GM21367 (cell line): ENCODE data around the gene SH3BGR.

Experiments used
- ATAC-seq: cut with Tn5 transposase; IDR thresholded peaks from one replicate; pipeline ENCODE4 v1.9.1; 2021; ENCODE audit not compliant: unreplicated experiment

SH3BGR gene

DNA sequence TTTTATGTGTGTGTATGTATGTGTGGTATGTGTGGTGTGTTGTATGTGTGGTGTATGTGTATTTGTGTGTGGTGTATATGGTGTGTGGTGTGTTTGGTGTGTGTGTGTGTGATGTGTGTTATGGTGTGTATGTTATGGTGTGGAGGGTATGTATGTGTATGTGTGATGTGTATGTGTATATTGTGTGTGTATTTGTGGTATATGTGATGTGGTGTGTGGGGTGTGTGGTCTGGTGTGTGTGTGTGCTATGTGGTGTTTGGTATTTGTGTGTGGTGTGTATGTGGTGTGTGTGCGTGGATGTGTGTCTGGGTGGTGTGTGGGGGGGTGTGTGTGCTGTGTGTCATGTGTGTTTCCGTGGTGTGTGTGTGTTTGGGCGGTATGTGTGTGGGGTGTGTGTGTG lies 59.3 kb downstream of the SH3BGR start:
- ATAC-seq: no peak

- no peak for ATAC-seq
Observed at GRCh38 chr21:39513735-39514134, 62.0 kb downstream of the SH3BGR start.

DNA sequence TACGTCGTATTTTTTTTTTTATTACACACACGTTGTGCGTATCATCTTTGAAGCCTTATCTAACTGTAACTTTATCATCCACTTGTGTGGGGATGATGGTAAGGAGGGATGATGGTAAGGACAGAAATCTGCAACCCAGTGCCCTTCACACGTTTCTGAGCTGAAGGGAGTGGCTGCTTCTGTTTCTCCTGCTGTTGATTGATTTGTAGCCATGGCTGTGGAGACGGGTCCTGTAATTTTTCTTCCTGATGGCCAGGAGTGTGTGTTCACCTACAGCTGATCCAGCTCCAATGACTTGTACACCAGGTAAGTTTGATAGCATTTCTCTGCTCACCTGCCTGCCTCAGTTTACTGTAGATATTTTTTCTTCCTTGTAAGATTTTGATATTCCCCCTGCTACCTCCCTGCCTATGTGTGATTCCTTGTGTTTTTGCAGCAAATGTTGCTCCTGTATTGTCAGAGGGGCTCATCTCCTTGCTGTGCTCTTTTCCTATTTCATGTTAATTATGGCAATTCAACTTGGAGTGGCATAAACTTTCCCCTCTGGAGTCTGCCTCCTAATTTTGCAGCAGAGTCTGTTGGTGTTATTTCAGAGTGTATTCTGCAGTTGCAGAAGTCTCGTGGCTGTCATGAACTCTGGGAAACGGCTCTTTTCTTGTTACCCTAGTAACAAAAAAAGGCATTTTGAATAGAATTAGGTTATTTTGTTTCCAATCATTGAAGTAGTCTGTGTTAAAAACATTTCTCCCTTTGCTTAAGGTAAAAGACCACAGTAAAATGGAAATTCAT lies 64.1 kb downstream of the SH3BGR start:
- no peak for ATAC-seq

- ATAC-seq: no peak
Observed at GRCh38 chr21:39518055-39518846, 66.5 kb downstream of the SH3BGR start.

GRCh38 chr21:39518847-39519210 lies 67.1 kb downstream of the SH3BGR start:
- no peak for ATAC-seq

DNA sequence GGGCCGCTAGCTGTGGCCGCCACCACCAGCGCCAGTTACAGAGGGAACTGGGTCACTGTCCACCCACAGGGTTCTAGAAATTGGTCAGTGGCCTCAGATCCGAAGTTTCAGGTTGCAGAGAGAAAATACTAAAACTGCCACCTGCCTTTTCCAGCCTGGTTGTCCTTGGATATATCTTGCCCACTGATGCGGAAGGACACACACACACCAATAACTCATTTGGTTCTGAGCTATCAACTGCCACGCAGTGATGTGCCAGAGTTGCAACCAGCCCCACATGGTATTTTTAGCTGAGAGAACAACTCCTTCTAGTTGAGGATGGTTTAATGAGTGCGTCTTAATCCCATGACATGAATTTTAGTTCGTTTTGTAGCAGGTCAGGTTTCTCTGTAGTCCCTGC lies 68.1 kb downstream of the SH3BGR start:
- no peak for ATAC-seq

GRCh38 chr21:39523399-39523798 lies 71.6 kb downstream of the SH3BGR start:
- ATAC-seq: no peak

GRCh38 chr21:39523915-39524314 lies 72.1 kb downstream of the SH3BGR start:
- ATAC-seq: no peak

DNA sequence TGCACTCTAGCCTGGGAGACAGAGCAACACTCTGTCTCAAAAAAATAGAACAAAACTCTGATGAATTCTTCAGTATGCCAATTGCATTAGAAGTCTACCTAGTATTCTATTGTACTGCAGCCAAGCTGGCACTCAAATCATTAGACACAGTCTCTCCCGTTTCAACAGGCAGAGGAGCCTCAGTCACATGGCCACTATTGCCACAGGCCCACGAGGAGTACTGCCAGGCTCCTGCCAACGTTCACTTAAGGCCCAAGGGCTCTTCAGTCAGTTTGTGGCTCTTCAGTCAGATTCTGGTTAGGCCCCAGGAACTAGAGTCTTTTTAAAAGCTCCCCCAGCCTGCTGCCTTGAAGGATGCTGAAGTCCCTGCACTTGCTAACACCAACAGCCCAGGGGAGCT lies 73.4 kb downstream of the SH3BGR start:
- ATAC-seq: no peak

DNA sequence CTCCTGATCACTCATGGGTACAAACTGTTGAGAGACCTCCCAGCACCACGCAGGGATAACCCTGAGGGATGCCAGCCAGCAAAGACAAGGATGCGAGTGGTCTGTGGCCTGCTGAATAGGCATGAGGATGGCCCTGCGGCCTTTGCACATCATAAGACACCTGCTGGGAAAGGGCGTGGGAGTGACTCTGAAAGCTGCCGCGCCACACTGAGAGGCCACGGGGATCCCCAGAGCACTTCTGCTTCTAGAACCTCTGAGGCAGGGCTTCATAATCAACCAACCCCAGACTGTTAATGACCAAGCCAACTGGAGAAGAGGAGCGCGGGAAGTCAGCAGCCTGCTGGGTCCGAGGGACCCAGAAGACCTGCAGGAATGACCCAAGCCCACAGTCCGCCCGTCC lies 73.8 kb downstream of the SH3BGR start:
- no peak for ATAC-seq

DNA sequence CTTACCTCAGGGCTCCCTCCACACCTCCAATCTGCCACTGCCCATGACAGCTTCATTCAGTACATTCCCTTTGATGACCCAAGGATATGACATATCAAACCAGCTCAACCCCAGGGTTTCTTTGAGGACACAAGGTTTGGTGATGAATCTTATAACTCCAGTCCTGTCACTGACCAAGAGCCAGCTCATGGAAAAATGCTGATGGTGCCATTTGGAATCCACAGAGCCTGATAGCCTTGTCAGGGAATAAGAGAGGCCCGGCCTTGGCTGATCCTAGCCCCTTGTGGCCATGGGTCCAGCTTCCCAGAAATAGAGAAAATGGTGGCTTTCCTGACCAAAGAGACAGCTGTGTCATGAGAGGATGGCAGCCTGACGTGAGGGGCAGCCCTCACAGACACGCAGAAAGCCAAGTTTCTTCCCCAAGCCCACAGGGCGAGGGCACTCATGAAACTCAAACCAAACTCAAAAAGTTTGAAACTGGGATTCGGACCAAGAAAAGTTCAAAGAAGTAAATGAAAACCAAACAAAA lies 75.4 kb downstream of the SH3BGR start:
- no peak for ATAC-seq

GRCh38 chr21:39527664-39528381 lies 76.1 kb downstream of the SH3BGR start:
- no peak for ATAC-seq

GRCh38 chr21:39529026-39529425 lies 77.3 kb downstream of the SH3BGR start:
- no peak for ATAC-seq

DNA sequence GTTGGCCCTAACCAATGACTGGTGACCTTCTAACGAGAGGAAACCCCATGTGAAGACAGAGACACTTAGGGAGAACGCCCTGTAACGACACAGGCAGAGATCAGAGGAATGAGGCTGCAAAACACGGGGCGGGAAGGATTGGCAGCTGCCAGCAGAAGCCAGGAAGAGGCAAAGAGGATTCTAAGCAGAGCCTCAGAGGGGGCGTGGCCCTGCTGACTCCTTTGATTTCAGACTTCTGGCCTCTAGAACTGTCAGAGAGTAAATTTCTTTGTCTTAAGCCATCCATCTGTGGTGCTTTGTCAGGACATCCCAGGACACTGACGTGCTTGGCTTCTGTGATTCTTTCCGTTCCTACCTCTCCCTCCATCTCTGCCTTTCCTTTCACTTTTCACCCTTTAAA lies 79.3 kb downstream of the SH3BGR start:
- no peak for ATAC-seq

DNA sequence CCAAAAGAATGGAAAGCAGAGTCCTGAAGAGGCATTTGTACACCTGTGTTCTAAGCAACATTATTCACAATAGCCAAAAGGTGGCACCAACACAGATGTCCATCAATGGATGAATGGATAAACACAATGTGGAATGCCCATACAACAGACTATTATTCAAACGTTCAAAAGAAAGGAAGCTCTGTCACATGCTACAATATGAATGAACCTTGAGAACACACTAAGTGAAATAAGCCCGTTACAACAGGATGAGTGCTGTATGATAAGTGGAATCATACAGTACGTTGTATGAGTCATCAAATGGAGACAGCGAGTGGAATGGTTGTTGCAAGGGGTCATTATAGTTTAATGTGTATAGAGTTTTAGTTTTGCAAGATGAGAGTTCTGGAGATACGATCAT lies 80.1 kb downstream of the SH3BGR start:
- ATAC-seq: no peak

DNA sequence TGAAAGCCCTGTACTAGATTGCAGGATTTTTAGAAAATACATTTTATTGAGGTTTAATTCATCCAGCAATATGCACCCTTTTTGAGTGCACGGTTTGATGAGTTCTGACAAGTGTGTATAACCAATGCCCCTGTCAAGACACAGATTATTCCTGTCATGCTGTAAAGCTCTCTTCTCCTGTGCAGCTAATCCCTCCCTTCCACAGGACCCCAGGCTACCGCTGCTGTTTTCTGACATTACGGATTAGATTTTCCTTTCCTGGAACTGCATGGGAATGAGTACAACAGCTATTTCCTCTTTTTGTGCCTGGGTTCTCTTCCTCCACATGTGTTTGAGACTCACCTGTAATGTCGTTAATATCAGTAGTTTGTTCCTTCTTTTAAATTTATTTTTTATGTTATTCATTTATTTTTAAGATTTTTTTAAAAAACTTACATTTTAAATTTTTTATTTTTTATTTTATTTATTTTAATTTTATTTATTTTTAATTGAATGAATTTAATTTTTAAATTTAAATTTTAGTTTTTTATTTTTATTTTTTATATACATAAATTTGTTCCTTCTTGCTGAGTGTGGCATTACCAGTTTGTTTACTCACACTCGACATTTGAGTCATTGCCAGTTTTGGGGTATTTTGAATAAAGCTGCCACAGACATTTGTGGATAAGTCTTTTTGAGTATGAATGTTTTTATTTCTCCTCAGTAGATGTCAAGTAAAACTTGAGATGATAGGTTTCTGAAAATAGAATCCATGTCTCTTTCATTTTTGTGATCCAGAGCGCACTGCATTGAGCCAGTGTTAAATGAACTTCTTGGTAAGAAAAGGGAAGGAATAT lies 82.0 kb downstream of the SH3BGR start:
- ATAC-seq: no peak

DNA sequence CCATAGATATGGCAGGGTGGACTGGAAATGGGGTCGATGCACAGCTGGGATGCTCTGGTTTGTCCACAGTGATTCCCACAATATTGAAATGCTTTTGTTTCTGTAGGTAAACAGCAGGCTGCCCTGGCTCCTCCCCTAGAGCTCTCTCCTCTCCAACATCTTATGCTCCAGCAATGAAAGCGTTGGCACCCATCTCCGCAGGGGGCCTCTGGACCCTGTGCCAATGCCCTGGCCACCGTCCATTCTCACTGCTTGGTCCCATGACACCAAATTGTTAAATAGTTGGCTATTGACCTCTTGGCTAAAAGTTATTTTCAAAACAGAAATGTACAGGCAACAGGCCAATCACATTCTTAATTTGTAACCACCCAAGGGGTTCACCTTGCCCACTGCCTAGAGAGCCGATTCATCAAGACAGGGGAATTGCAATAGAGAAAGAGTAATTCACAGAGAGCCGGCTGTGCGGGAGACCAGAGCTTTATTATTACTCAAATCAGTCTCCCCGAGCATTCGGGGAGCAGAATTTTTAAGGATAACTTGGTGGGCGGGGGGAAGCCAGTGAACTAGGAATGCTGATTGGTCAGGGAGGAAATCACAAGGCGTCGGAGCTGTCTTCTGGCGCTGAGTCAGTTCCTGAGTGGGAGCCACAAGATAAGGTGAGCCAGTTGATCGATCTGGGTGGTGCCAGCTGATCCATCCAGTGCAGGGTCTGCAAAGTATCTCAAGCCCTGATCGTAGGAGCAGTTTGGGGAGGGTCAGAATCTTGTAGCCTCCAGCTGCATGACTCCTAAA lies 84.1 kb downstream of the SH3BGR start:
- ATAC-seq: no peak

DNA sequence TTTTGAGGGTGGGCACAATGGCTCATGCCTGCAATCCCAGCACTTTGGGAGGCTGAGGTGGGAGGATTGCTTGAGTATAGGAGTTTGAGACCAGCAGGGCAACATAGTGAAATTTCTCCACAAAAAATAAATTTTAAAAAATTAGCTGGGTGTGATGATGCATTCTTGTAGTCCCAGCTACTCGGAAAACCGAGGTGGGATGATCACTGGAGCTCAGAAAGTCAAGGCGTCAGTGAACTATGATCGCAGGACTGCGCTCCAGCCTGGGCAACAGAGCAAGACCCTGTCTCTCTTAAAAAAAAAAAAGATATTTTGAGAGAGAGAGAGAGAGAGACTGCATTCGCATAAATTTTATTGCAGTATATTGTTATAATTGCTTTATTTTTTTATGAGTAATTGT lies 85.1 kb downstream of the SH3BGR start:
- no peak for ATAC-seq

- ATAC-seq: no peak
Observed at GRCh38 chr21:39537571-39537970, 85.8 kb downstream of the SH3BGR start.

- no peak for ATAC-seq
Observed at GRCh38 chr21:39538453-39539042, 86.8 kb downstream of the SH3BGR start.
